Measurements from ENCODE around the gene KLK15. TPM values are rescaled to one million over a fixed set of nuclear protein-coding genes. Genes with fewer than 3 reads are reported as not detected.

The KLK15 gene
- total RNA-seq, 4 donors from 2014 or later: not detected

GRCh38 chr19:50861496-50862286 is 28.3 kb upstream of the KLK15 start:
- TF ChIP-seq CTCF (IDR thresholded peaks at IDR 0.05) (no peak), POLR2A (IDR thresholded peaks at IDR 0.05) (no peak)
- no peak overlapping the region for H3K4me3 ChIP-seq (ENCODE audit: low read depth, poor library complexity, severe bottlenecking)
- WGBS, 2 donors: 64 to 76% methylated on average over 7 of the region's 7 CpGs
- DNase-seq (ENCODE audit: low spot score in 2 of 2): no peak
- intact Hi-C loops (cut with DNase I; ENCODE audit: low total_unique reads): no loop called here

GRCh38 chr19:50861010-50861409 is 27.6 kb upstream of the KLK15 start:
- intact Hi-C loops (cut with DNase I; ENCODE audit: low total_unique reads): no loop called here
- no peak overlapping the region for H3K4me3 ChIP-seq (ENCODE audit: low read depth, poor library complexity, severe bottlenecking)
- TF ChIP-seq CTCF (IDR thresholded peaks at IDR 0.05): no peak
- no peak for TF ChIP-seq POLR2A (IDR thresholded peaks at IDR 0.05)
- no peak for DNase-seq (ENCODE audit: low spot score in 2 of 2)
- WGBS, 2 donors: 59 to 76% methylated on average over 5 of the region's 5 CpGs

GRCh38 chr19:50859849-50860248 is 26.5 kb upstream of the KLK15 start:
- H3K4me3 ChIP-seq (ENCODE audit: low read depth, poor library complexity, severe bottlenecking): no peak overlapping the region
- no peak for DNase-seq (ENCODE audit: low spot score in 2 of 2)
- TF ChIP-seq CTCF (IDR thresholded peaks at IDR 0.05) (no peak), POLR2A (IDR thresholded peaks at IDR 0.05) (no peak)
- intact Hi-C loops (cut with DNase I; ENCODE audit: low total_unique reads): no loop called here
- WGBS, 2 donors: 87 to 92% methylated on average over 4 of the region's 4 CpGs

GRCh38 chr19:50858886-50859285 is 25.5 kb upstream of the KLK15 start:
- DNase-seq (ENCODE audit: low spot score in 2 of 2): no peak
- no peak overlapping the region for H3K4me3 ChIP-seq (ENCODE audit: low read depth, poor library complexity, severe bottlenecking)
- intact Hi-C loops (cut with DNase I; ENCODE audit: low total_unique reads): no loop called here
- WGBS, 2 donors: 12 to 17% methylated on average over 7 of the region's 7 CpGs
- TF ChIP-seq POLR2A (IDR thresholded peaks at IDR 0.05): no peak
- no peak for TF ChIP-seq CTCF (IDR thresholded peaks at IDR 0.05)

- WGBS, 2 donors: 61 to 69% methylated on average over 6 of the region's 6 CpGs
- intact Hi-C loops (cut with DNase I; ENCODE audit: low total_unique reads): no loop called here
- DNase-seq (ENCODE audit: low spot score in 2 of 2): no peak
- no peak for TF ChIP-seq CTCF (IDR thresholded peaks at IDR 0.05)
- H3K4me3 ChIP-seq (ENCODE audit: low read depth, poor library complexity, severe bottlenecking): no peak overlapping the region
Observed at GRCh38 chr19:50857366-50857765, 24.0 kb upstream of the KLK15 start.
